A673 (cell line): Measurements from ENCODE around the gene EXD3. TPM values are rescaled to one million over a fixed set of nuclear protein-coding genes. Genes with fewer than 3 reads are reported as not detected.

Experiments
- BruUV-seq: library from RNA; stranded (reverse); fragments of 400-500 nt; replicated peaks from 2 replicates; lab custom pipeline; 2021; lab: Mats Ljungman, UMichigan
- CTCF ChIA-PET: fragments of 300-600 bp; sonication (Branson Sonifier 250); formaldehyde crosslinking; loops from one replicate; lab custom pipeline; 2022; ENCODE audit warnings: antibody characterized with exemption; lab: Charles Lee
- POLR2A ChIA-PET: fragments of 300-600 bp; sonication (Branson Sonifier 250); formaldehyde crosslinking; loops from one replicate; lab custom pipeline; 2022; ENCODE audit warnings: antibody characterized with exemption; ENCODE audit not compliant: low non-redundant PET; lab: Charles Lee
- DNase-seq: peaks from one replicate; pipeline ENCODE4 v3.0.0-alpha.2; 2015; ENCODE audit warnings: low spot score
- H3K27ac ChIP-seq: fragments of 200-600 bp; sonication (generic); 2 replicates; pipeline ENCODE4 v1.5.1; 2016; ENCODE audit warnings: mixed run types, low read depth, mild to moderate bottlenecking, mixed read lengths, antibody characterized with exemption, low read length; ENCODE audit not compliant: poor library complexity, severe bottlenecking
- H3K27me3 ChIP-seq: fragments of 200-600 bp; sonication (generic); replicated peaks from 2 replicates; pipeline ENCODE4 v1.6.1; 2017; ENCODE audit warnings: mixed run types, low read depth, mild to moderate bottlenecking, mixed read lengths, antibody characterized with exemption, low read length; ENCODE audit not compliant: insufficient read depth, poor library complexity
- H3K36me3 ChIP-seq: fragments of 200-600 bp; sonication (generic); 2 replicates; pipeline ENCODE4 v1.6.1; 2016; ENCODE audit warnings: mixed run types, mild to moderate bottlenecking, mixed read lengths, antibody characterized with exemption, low read length; ENCODE audit not compliant: insufficient read depth, poor library complexity, severe bottlenecking
- H3K4me1 ChIP-seq: fragments of 200-600 bp; sonication (generic); 2 replicates; pipeline ENCODE4 v1.6.1; 2017; ENCODE audit warnings: mixed run types, mild to moderate bottlenecking, mixed read lengths, antibody characterized with exemption, low read length; ENCODE audit not compliant: insufficient read depth, poor library complexity, severe bottlenecking
- H3K4me3 ChIP-seq: fragments of 200-600 bp; sonication (generic); 2 replicates; pipeline ENCODE4 v1.5.1; 2016; ENCODE audit warnings: low read depth, mixed run types, mild to moderate bottlenecking, mixed read lengths, low read length; ENCODE audit not compliant: poor library complexity, severe bottlenecking
- H3K9me3 ChIP-seq: fragments of 200-600 bp; sonication (generic); 2 replicates; pipeline ENCODE4 v1.6.1; 2016; ENCODE audit warnings: mixed run types, low read depth, mild to moderate bottlenecking, mixed read lengths, antibody characterized with exemption, low read length; ENCODE audit not compliant: poor library complexity, severe bottlenecking
- CTCF ChIP-seq: fragments of 300-800, 200-600 bp; sonication (generic); conservative IDR thresholded peaks from 2 replicates; pipeline ENCODE4 v1.5.1; 2017; ENCODE audit warnings: low read depth, mild to moderate bottlenecking, antibody characterized with exemption, low read length, moderate library complexity, mixed read lengths
- EZH2 ChIP-seq: fragments of 200-600 bp; sonication (generic); IDR thresholded peaks from 2 replicates; pipeline ENCODE4 v1.6.1; 2017; ENCODE audit warnings: borderline replicate concordance, low read depth, mild to moderate bottlenecking, mixed read lengths, antibody characterized with exemption, low read length; ENCODE audit not compliant: poor library complexity, severe bottlenecking
- intact Hi-C: fragments of 100-400 bp; cut with micrococcal nuclease; formaldehyde crosslinking; loops from one replicate; pipeline ENCODE4 v1.10.0; 2022; ENCODE audit not compliant: unreplicated experiment
- total RNA-seq: library from RNA; stranded (reverse); gene quantifications from 2 replicates; pipeline ENCODE4 v1.2.3, GENCODE V29; 2021

Gene EXD3
- total RNA-seq, 1 experiment from 2014 or later, result 6.3 TPM

- Histone ChIP-seq H3K27me3 (no peaks in the 10 kb centered on the region), H3K4me1 (peaks cover 23% of the 10 kb centered on the region), H3K9me3 (no peaks in the 10 kb centered on the region), H3K4me3 (peak overlapping the region; percentile 43), H3K27ac (no peak overlapping the region), H3K36me3 (no peaks in the 10 kb centered on the region)
- ChIA-PET CTCF (no interaction called here), POLR2A (no interaction called here)
- intact Hi-C loops, result no loop called here
- BruUV-seq, result no TSS peak
- peak; percentile 77 for DNase-seq
- TF ChIP-seq EZH2 (no peak), CTCF (peak; percentile 60; the same call in 1 of the 2 replicates)
These were observed 15.9 kb downstream of the EXD3 start for GRCh38 chr9:137406876-137407589.

GRCh38 chr9:137406085-137406760 lies 16.7 kb downstream of the EXD3 start:
- peak overlapping the region; percentile 43 for H3K4me3 ChIP-seq

GRCh38 chr9:137405677-137406081 lies 17.3 kb downstream of the EXD3 start:
- peaks cover 15% of the 10 kb centered on the region for H3K4me1 ChIP-seq
- H3K9me3 ChIP-seq, result no peaks in the 10 kb centered on the region
- no peaks in the 10 kb centered on the region for H3K36me3 ChIP-seq
- no peaks in the 10 kb centered on the region for H3K27me3 ChIP-seq
- no peak overlapping the region for H3K4me3 ChIP-seq
- CTCF ChIA-PET, result no interaction called here
- no peak overlapping the region for H3K27ac ChIP-seq
- no peak for DNase-seq
- TF ChIP-seq CTCF (no peak), EZH2 (no peak)
- intact Hi-C loops, result no loop called here
- no TSS peak for BruUV-seq
- POLR2A ChIA-PET, result interaction anchor here (0.6 to 0.7 kb wide), 2 partner anchors 31 to 430 kb away, joined by 3 to 6 read pairs; no protein-coding TSS in a partner anchor

More at GRCh38 chr9:137406085-137406760, 16.7 kb downstream of the EXD3 start:
- Histone ChIP-seq H3K4me1 (peaks cover 17% of the 10 kb centered on the region), H3K27me3 (no peaks in the 10 kb centered on the region), H3K27ac (no peak overlapping the region), H3K9me3 (no peaks in the 10 kb centered on the region), H3K36me3 (no peaks in the 10 kb centered on the region)
- no peak for DNase-seq
- POLR2A ChIA-PET, result interaction anchor here (0.6 to 0.7 kb wide), 2 partner anchors 32 to 431 kb away, joined by 3 to 6 read pairs; no protein-coding TSS in a partner anchor
- intact Hi-C loops, result no loop called here
- CTCF ChIA-PET, result no interaction called here
- BruUV-seq, result no TSS peak
- TF ChIP-seq EZH2 (no peak), CTCF (no peak)
